Natural killer cell (primary cell): Measurements from ENCODE around the gene FOXP1. TPM values are rescaled to one million over a fixed set of nuclear protein-coding genes. Genes with fewer than 3 reads are reported as not detected.

Experiments
- ATAC-seq, 3 donors: fragments of 150-1000 bp in 2 of 3; fragments of 200-7000 bp in 1 of 3; cut with Tn5 transposase; 1 replicate in 1 of 3; 2 replicates in 2 of 3; pipeline ENCODE4 v1.10.0; 2021; ENCODE audit warnings: mild to moderate bottlenecking in 2 of 3, moderate library complexity in 2 of 3
- DNase-seq, 2 donors: peaks; one replicate each; pipeline versions ENCODE4 v3.0.0 to v3.0.0-alpha.2; 2013 to 2021; ENCODE audit warnings: mixed read lengths in 1 of 2
- H3K27ac ChIP-seq: one replicate; pipeline ENCODE4 v1.5.1; 2013; ENCODE audit warnings: mild to moderate bottlenecking, low read length
- H3K27me3 ChIP-seq: one replicate; pipeline ENCODE4 v1.6.1; 2013; ENCODE audit warnings: low read length; ENCODE audit not compliant: control insufficient read depth, insufficient read depth
- H3K36me3 ChIP-seq: one replicate; pipeline ENCODE4 v1.6.1; 2013; ENCODE audit warnings: low read length; ENCODE audit not compliant: control insufficient read depth, insufficient read depth
- H3K4me1 ChIP-seq: one replicate; pipeline ENCODE4 v1.6.1; 2013; ENCODE audit warnings: low read length; ENCODE audit not compliant: control insufficient read depth, insufficient read depth
- H3K4me3 ChIP-seq: one replicate; pipeline ENCODE4 v1.5.1; 2013; ENCODE audit warnings: low read length
- H3K9me3 ChIP-seq: one replicate; pipeline ENCODE4 v1.6.1; 2013; ENCODE audit warnings: low read length; ENCODE audit not compliant: control insufficient read depth, insufficient read depth
- H3K27ac Mint-ChIP-seq, 2 donors: one replicate each; pipeline ENCODE4 v1.8.0; 2022; ENCODE audit warnings: mild to moderate bottlenecking in 2 of 2, mixed read lengths in 2 of 2, moderate library complexity in 1 of 2
- H3K27me3 Mint-ChIP-seq, 2 donors: one replicate each; pipeline ENCODE4 v1.8.0; 2022; ENCODE audit warnings: low read depth in 2 of 2, mixed read lengths in 2 of 2
- H3K36me3 Mint-ChIP-seq: one replicate; pipeline ENCODE4 v1.8.0; 2022; ENCODE audit warnings: mixed read lengths
- H3K4me1 Mint-ChIP-seq, 2 donors: one replicate each; pipeline ENCODE4 v1.8.0; 2022; ENCODE audit warnings: mixed read lengths in 2 of 2
- H3K4me3 Mint-ChIP-seq: one replicate; pipeline ENCODE4 v1.8.0; 2022; ENCODE audit warnings: mild to moderate bottlenecking, moderate library complexity, mixed read lengths
- H3K9me3 Mint-ChIP-seq, 2 donors: one replicate each; pipeline ENCODE4 v1.8.0; 2022; ENCODE audit warnings: mixed read lengths in 2 of 2
- WGBS: methylation state at CpG from one replicate; pipeline ENCODE4 v1.1.7; 2013; ENCODE audit warnings: missing lambda C conversion rate; ENCODE audit not compliant: insufficient coverage; 5-methylcytosine and 5-hydroxymethylcytosine counted together
- intact Hi-C: fragments of 100-400 bp; cut with micrococcal nuclease; formaldehyde crosslinking; loops from one replicate; pipeline ENCODE4 v1.14.2; 2022
- total RNA-seq, 4 donors: library from RNA; stranded (reverse); fragments of 120-200 nt in 1 of 4; gene quantifications; one replicate each; pipeline versions ENCODE4 v1.2.3 to v1.2.4, GENCODE V29; 2013 to 2022
- TF ChIP-seq, protein P1 (sequence below): fragments of 200-600 bp; IDR thresholded peaks from one replicate; pipeline ENCODE4 v1.8.0; 2022; ENCODE audit warnings: antibody characterized with exemption

The FOXP1 gene
- total RNA-seq, 3 donors from 2014 or later (not counting 1 experiment from before 2014, with no cell fraction given) = 166 to 185 (median 166) TPM

DNA sequence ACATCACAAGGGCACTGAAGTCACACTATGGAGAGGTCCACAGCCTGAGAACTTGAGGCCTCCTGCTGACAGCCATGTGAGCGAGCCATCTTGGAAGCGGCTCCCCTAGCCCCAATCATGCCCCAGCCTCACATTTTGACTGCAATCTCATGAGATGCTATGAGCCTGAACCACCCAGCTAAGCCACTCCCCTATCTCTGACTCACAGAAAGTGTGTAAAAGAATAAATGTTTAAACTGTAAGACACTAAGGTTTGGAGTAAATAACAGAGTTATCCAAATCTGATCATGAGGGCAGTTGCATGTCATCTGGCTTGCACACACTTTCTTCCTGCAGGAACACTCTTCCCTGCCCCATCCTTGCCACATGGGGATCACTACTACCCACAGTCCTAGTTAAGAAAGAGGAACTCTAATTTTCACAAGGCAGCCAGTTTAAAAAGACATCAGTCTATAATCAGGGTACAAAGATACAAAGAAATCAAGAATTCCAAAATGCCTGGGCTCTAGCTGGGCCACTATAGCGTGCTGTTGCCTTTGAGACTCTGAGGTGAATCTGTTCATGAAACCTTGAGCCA is 494.2 kb downstream of the FOXP1 start:
- no peaks in the 10 kb centered on the region for H3K27me3 Mint-ChIP-seq
- peaks cover 54 to 56% of the 10 kb centered on the region in 2 donors for H3K4me1 Mint-ChIP-seq
- H3K9me3 Mint-ChIP-seq = no peaks in the 10 kb centered on the region
- no peaks in the 10 kb centered on the region for H3K36me3 ChIP-seq
- no peaks in the 10 kb centered on the region for H3K27me3 ChIP-seq
- ATAC-seq (no peak), DNase-seq (no peak)
- 98% methylated on average over 2 of the region's 3 CpGs for WGBS
- intact Hi-C loops = loop anchor here (5.0 kb wide), 1 partner anchor 38 kb away; no protein-coding TSS in a partner anchor
- H3K4me3 ChIP-seq = no peak overlapping the region
- H3K4me1 ChIP-seq = peaks cover 26% of the 10 kb centered on the region
- peak overlapping the region; percentile 57 for H3K27ac ChIP-seq
- peaks cover 3% of the 10 kb centered on the region for H3K36me3 Mint-ChIP-seq
- H3K27ac Mint-ChIP-seq = peak overlapping the region; percentile 69 to 75
- TF ChIP-seq, protein P1, sequence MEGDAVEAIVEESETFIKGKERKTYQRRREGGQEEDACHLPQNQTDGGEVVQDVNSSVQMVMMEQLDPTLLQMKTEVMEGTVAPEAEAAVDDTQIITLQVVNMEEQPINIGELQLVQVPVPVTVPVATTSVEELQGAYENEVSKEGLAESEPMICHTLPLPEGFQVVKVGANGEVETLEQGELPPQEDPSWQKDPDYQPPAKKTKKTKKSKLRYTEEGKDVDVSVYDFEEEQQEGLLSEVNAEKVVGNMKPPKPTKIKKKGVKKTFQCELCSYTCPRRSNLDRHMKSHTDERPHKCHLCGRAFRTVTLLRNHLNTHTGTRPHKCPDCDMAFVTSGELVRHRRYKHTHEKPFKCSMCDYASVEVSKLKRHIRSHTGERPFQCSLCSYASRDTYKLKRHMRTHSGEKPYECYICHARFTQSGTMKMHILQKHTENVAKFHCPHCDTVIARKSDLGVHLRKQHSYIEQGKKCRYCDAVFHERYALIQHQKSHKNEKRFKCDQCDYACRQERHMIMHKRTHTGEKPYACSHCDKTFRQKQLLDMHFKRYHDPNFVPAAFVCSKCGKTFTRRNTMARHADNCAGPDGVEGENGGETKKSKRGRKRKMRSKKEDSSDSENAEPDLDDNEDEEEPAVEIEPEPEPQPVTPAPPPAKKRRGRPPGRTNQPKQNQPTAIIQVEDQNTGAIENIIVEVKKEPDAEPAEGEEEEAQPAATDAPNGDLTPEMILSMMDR = no peak
- no peak overlapping the region for H3K4me3 Mint-ChIP-seq
- H3K9me3 ChIP-seq = no peaks in the 10 kb centered on the region

- intact Hi-C loops = loop anchor here (5.0 kb wide), 1 partner anchor 39 kb away; no protein-coding TSS in a partner anchor
- Histone ChIP-seq H3K4me1 (peaks cover 28% of the 10 kb centered on the region), H3K36me3 (no peaks in the 10 kb centered on the region), H3K9me3 (no peaks in the 10 kb centered on the region), H3K27ac (peak overlapping the region; percentile 57), H3K27me3 (no peaks in the 10 kb centered on the region), H3K4me3 (no peak overlapping the region)
- WGBS = 100% methylated on average over 1 of the region's 4 CpGs
- TF ChIP-seq, protein P1 = no peak
- Mint-ChIP-seq H3K27me3 (no peaks in the 10 kb centered on the region), H3K9me3 (no peaks in the 10 kb centered on the region), H3K27ac (peak overlapping the region; percentile 69 to 75), H3K4me3 (peak overlapping the region; percentile 52), H3K4me1 (peaks cover 58 to 60% of the 10 kb centered on the region in 2 donors), H3K36me3 (no peaks in the 10 kb centered on the region)
- DNase-seq (no peak), ATAC-seq (no peak)
These were observed 494.8 kb downstream of the FOXP1 start for GRCh38 chr3:71088742-71089141.

GRCh38 chr3:71088019-71088708 is 495.4 kb downstream of the FOXP1 start:
- TF ChIP-seq, protein P1 = no peak
- H3K27me3 ChIP-seq = no peaks in the 10 kb centered on the region
- H3K27ac Mint-ChIP-seq = peak overlapping the region; percentile 69 to 75
- H3K9me3 Mint-ChIP-seq = no peaks in the 10 kb centered on the region
- no peak overlapping the region for H3K4me3 ChIP-seq
- WGBS = 78% methylated on average over 5 of the region's 8 CpGs
- H3K4me1 Mint-ChIP-seq = peaks cover 64 to 66% of the 10 kb centered on the region in 2 donors
- DNase-seq (no peak), ATAC-seq (no peak)
- no peaks in the 10 kb centered on the region for H3K27me3 Mint-ChIP-seq
- intact Hi-C loops = loop anchor here (5.0 kb wide), 1 partner anchor 39 kb away; no protein-coding TSS in a partner anchor
- H3K4me3 Mint-ChIP-seq = peak overlapping the region; percentile 52
- no peaks in the 10 kb centered on the region for H3K36me3 ChIP-seq
- no peaks in the 10 kb centered on the region for H3K9me3 ChIP-seq
- peaks cover 32% of the 10 kb centered on the region for H3K4me1 ChIP-seq
- H3K36me3 Mint-ChIP-seq = no peaks in the 10 kb centered on the region
- peak overlapping the region; percentile 49 for H3K27ac ChIP-seq
